Ishikawa (cell line): ENCODE results near the gene ATG2B.

Experiments used
- CEBPB ChIP-seq: IDR thresholded peaks from 2 replicates; pipeline ENCODE4 v1.6.1; 2012
- CREB1 ChIP-seq: IDR thresholded peaks from 2 replicates; pipeline ENCODE4 v1.6.1; 2012; ENCODE audit warnings: low read depth
- EGR1 ChIP-seq: IDR thresholded peaks from 2 replicates; pipeline ENCODE4 v1.6.1; 2012
- EP300 ChIP-seq: IDR thresholded peaks from 2 replicates; pipeline ENCODE4 v1.6.1; 2012; ENCODE audit warnings: borderline replicate concordance
- FOXM1 ChIP-seq: IDR thresholded peaks from 2 replicates; pipeline ENCODE4 v1.6.1; 2012; ENCODE audit warnings: low read depth, borderline replicate concordance
- MAX ChIP-seq: IDR thresholded peaks from 2 replicates; pipeline ENCODE4 v1.6.1; 2012
- NFIC ChIP-seq: IDR thresholded peaks from 2 replicates; pipeline ENCODE4 v1.6.1; 2012
- RAD21 ChIP-seq: IDR thresholded peaks from 2 replicates; pipeline ENCODE4 v1.6.1; 2012; ENCODE audit warnings: low read depth
- REST ChIP-seq: IDR thresholded peaks from 2 replicates; pipeline ENCODE4 v1.6.1; 2012; ENCODE audit warnings: low read depth, mild to moderate bottlenecking
- TAF1 ChIP-seq: IDR thresholded peaks from 2 replicates; pipeline ENCODE4 v1.6.1; 2012; ENCODE audit warnings: low read depth, mild to moderate bottlenecking
- TCF12 ChIP-seq: IDR thresholded peaks from 2 replicates; pipeline ENCODE4 v1.6.1; 2012; ENCODE audit warnings: low read depth
- TEAD4 ChIP-seq: IDR thresholded peaks from 2 replicates; pipeline ENCODE4 v1.6.1; 2012
- USF1 ChIP-seq: IDR thresholded peaks from 2 replicates; pipeline ENCODE4 v1.6.1; 2012
- YY1 ChIP-seq: IDR thresholded peaks from 2 replicates; pipeline ENCODE4 v1.6.1; 2012; ENCODE audit warnings: low read depth
- ZBTB7A ChIP-seq: IDR thresholded peaks from 2 replicates; pipeline ENCODE4 v1.6.1; 2012; ENCODE audit warnings: low read depth

The ATG2B gene

GRCh38 chr14:96242126-96242525 is 121.0 kb downstream of the ATG2B start:
- TF ChIP-seq TAF1 (no peak), YY1 (no peak), NFIC (no peak), MAX (no peak), EGR1 (no peak), CEBPB (no peak), USF1 (no peak), TEAD4 (no peak), CREB1 (no peak), ZBTB7A (no peak)

- no peak for TF ChIP-seq FOXM1
- no peak for TF ChIP-seq CREB1
- no peak for TF ChIP-seq ZBTB7A
- no peak for TF ChIP-seq EGR1
- no peak for TF ChIP-seq YY1
- no peak for TF ChIP-seq EP300
Observed at GRCh38 chr14:96240641-96241040, 122.5 kb downstream of the ATG2B start.

- TF ChIP-seq USF1 (no peak), RAD21 (no peak), EP300 (no peak), NFIC (no peak), TCF12 (no peak), FOXM1 (no peak), EGR1 (no peak), ZBTB7A (no peak), REST (no peak), TEAD4 (no peak)
Observed at GRCh38 chr14:96239711-96240141, 123.4 kb downstream of the ATG2B start.

GRCh38 chr14:96238676-96239265 is 124.4 kb downstream of the ATG2B start:
- no peak for TF ChIP-seq NFIC
- no peak for TF ChIP-seq EGR1
- TF ChIP-seq TAF1 = no peak
- no peak for TF ChIP-seq CEBPB
- no peak for TF ChIP-seq USF1
- no peak for TF ChIP-seq MAX
- no peak for TF ChIP-seq REST
- no peak for TF ChIP-seq YY1
- no peak for TF ChIP-seq RAD21
- TF ChIP-seq EP300 = no peak
- TF ChIP-seq TEAD4 = no peak
- no peak for TF ChIP-seq CREB1
- no peak for TF ChIP-seq TCF12
- no peak for TF ChIP-seq FOXM1
- TF ChIP-seq ZBTB7A = no peak

GRCh38 chr14:96237641-96238040 is 125.5 kb downstream of the ATG2B start:
- TF ChIP-seq TEAD4 = no peak

- no peak for TF ChIP-seq REST
- no peak for TF ChIP-seq TAF1
- no peak for TF ChIP-seq MAX
- no peak for TF ChIP-seq FOXM1
- TF ChIP-seq CREB1 = no peak
- TF ChIP-seq RAD21 = no peak
- TF ChIP-seq TCF12 = no peak
- no peak for TF ChIP-seq USF1
- TF ChIP-seq CEBPB = no peak
- TF ChIP-seq NFIC = no peak
- TF ChIP-seq ZBTB7A = no peak
- no peak for TF ChIP-seq EP300
- TF ChIP-seq EGR1 = no peak
- no peak for TF ChIP-seq TEAD4
- TF ChIP-seq YY1 = no peak
Observed at GRCh38 chr14:96235426-96235825, 127.7 kb downstream of the ATG2B start.
